Left lung (tissue), 10 donors: ENCODE results near the gene SYK. TPM values are rescaled to one million over a fixed set of nuclear protein-coding genes. Genes with fewer than 3 reads are reported as not detected.

Source experiments
- ATAC-seq: fragments of 200-7000 bp; cut with Tn5 transposase; one replicate; pipeline ENCODE4 v1.9.1; 2020; ENCODE audit warnings: moderate library complexity
- DNase-seq, 4 donors: peaks; one replicate each; pipeline ENCODE4 v3.0.0-alpha.2; 2013 to 2020
- H3K27ac ChIP-seq, 2 donors: fragments of 200-600 bp; sonication (generic) in 1 of 2; one replicate each; pipeline versions ENCODE4 v1.5.0 to v1.8.0; 2020 to 2021
- H3K27me3 ChIP-seq, 2 donors: fragments of 200-600 bp; sonication (generic) in 1 of 2; one replicate each; pipeline versions ENCODE4 v1.5.0 to v1.8.0; 2020 to 2021
- H3K36me3 ChIP-seq, 2 donors: fragments of 200-600 bp; sonication (generic) in 1 of 2; one replicate each; pipeline versions ENCODE4 v1.5.0 to v1.8.0; 2020 to 2021
- H3K4me1 ChIP-seq, 2 donors: fragments of 200-600 bp; one replicate each; pipeline ENCODE4 v1.8.0; 2021
- H3K4me3 ChIP-seq, 2 donors: fragments of 200-600 bp; sonication (generic) in 1 of 2; one replicate each; pipeline versions ENCODE4 v1.5.0 to v1.8.0; 2020 to 2021; ENCODE audit warnings: mild to moderate bottlenecking in 1 of 2
- H3K9me3 ChIP-seq, 2 donors: fragments of 200-600 bp; sonication (generic) in 1 of 2; one replicate each; pipeline versions ENCODE4 v1.5.0 to v1.8.0; 2020 to 2021
- intact Hi-C, 2 donors: fragments of 100-400 bp; cut with DNase I; formaldehyde crosslinking; loops; one replicate each; pipeline versions ENCODE4 v1.11.2 to v1.14.2; 2022
- polyA plus RNA-seq, 6 donors: library from polyadenylated mRNA; unstranded; fragments of 120-200 nt; gene quantifications; one replicate each; pipeline ENCODE4 v1.2.1, GENCODE V29; 2013; ENCODE audit not compliant: insufficient read length in 6 of 6
- total RNA-seq, 2 donors: library from RNA; stranded (reverse); fragmentation: NEBNext Ultra II Directional; extraction: Animal tissue kit (Norgen Biotek cat#: 25700); gene quantifications; one replicate each; pipeline ENCODE4 v1.2.1, GENCODE V29; 2021
- TF ChIP-seq, protein P1 (sequence below), 2 donors: fragments of 200-600 bp; sonication (generic) in 1 of 2; IDR thresholded peaks; one replicate each; pipeline versions ENCODE4 v1.5.0 to v1.8.0; 2021; ENCODE audit warnings: antibody characterized with exemption in 2 of 2
- donor health status: DM: no; HTN: yes; CAD: no.
- donor health status: DM: no; HTN: no; CAD: no.

SYK gene
- total and polyA plus RNA-seq, 8 donors: 16.0 to 91.8 (median 19.6) TPM

DNA sequence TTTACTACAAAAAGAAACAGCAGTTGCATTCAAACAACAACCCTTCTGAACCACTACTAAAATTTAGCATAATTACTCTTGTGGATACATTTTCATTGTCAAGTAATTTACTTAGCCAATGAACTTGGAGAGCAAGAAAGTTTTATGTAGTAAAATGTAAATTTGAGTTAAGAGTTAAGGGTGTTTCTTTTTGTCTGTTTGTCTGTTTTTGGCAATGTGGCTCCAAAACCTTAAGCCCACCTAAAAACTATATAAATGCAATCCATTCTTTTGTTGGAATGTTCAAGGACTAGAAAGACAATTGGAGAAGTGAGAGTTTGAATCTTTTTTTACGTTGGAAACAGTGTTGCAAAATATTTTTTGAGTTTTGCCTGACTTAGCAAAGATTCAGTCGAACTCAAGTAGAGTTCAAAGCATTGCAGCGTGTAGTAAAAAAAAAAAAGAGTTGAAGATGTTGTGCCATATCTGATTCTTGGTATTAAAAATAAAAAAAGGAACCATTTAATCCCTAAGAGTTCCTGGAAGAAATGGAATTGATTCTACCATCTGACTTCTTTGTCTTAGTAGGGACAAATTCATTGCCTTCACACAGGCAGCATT, 867 bp downstream of the SYK start:
- no peak for ATAC-seq
- intact Hi-C loops: no loop called here

DNA sequence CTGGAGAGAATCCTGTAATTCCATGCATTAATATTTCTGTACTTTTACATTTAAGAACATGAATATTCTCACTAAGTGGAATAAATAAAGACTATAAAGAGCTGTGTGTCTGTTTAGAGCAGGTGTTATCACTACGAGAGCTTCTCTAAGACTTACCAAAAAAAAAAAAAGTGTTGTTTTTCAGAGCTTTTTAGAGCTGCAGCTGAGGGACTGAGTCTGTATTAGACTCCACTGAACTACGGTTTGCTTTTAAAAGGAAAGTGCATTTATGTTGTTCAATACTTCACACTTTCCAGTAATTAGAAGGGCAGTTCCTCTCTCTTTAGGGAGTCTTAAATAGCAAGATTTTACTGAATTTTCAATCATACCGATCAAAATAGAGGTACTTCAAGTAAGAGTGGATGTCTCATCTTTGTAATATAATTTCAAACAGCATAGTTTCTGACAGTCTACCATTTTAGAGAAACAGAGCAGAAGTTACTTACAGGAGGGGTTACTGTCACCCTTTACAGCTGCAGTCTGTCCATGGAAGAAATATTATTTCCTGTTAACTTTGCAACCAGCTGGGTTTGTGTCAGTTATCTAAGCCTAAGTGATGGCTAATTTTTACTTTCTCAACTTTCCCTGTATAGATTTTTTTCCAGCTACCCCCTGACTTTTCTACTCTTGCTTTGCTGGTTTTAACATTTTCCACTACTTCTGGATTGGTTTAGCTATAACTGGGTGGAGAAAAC, 2.4 kb downstream of the SYK start:
- TF ChIP-seq, protein P1, sequence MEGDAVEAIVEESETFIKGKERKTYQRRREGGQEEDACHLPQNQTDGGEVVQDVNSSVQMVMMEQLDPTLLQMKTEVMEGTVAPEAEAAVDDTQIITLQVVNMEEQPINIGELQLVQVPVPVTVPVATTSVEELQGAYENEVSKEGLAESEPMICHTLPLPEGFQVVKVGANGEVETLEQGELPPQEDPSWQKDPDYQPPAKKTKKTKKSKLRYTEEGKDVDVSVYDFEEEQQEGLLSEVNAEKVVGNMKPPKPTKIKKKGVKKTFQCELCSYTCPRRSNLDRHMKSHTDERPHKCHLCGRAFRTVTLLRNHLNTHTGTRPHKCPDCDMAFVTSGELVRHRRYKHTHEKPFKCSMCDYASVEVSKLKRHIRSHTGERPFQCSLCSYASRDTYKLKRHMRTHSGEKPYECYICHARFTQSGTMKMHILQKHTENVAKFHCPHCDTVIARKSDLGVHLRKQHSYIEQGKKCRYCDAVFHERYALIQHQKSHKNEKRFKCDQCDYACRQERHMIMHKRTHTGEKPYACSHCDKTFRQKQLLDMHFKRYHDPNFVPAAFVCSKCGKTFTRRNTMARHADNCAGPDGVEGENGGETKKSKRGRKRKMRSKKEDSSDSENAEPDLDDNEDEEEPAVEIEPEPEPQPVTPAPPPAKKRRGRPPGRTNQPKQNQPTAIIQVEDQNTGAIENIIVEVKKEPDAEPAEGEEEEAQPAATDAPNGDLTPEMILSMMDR (IDR thresholded peaks at IDR 0.05): no peak
- ATAC-seq (no peak), DNase-seq (no peak)
- H3K27ac ChIP-seq: peak overlapping the region in 1 of 2 donors; percentile 97
- no peaks in the 10 kb centered on the region for H3K9me3 ChIP-seq
- intact Hi-C loops: no loop called here
- H3K4me3 ChIP-seq: peak overlapping the region in 1 of 2 donors; percentile 71
- H3K4me1 ChIP-seq: peaks cover 0 to 72% of the 10 kb centered on the region in 2 donors
- H3K27me3 ChIP-seq: peaks cover 22 to 40% of the 10 kb centered on the region in 2 donors
- H3K36me3 ChIP-seq: peaks cover 0 to 9% of the 10 kb centered on the region in 2 donors

More for the DNA sequence above, 867 bp downstream of the SYK start:
- Histone ChIP-seq H3K27me3 (peaks cover 22 to 34% of the 10 kb centered on the region in 2 donors), H3K4me3 (peak overlapping the region; percentile 41 to 71), H3K9me3 (no peaks in the 10 kb centered on the region), H3K36me3 (peaks cover 0 to 7% of the 10 kb centered on the region in 2 donors), H3K4me1 (peaks cover 0 to 65% of the 10 kb centered on the region in 2 donors), H3K27ac (peak overlapping the region; percentile 78 to 97)
- no peak for DNase-seq
- TF ChIP-seq, protein P1 (IDR thresholded peaks at IDR 0.05): no peak

DNA sequence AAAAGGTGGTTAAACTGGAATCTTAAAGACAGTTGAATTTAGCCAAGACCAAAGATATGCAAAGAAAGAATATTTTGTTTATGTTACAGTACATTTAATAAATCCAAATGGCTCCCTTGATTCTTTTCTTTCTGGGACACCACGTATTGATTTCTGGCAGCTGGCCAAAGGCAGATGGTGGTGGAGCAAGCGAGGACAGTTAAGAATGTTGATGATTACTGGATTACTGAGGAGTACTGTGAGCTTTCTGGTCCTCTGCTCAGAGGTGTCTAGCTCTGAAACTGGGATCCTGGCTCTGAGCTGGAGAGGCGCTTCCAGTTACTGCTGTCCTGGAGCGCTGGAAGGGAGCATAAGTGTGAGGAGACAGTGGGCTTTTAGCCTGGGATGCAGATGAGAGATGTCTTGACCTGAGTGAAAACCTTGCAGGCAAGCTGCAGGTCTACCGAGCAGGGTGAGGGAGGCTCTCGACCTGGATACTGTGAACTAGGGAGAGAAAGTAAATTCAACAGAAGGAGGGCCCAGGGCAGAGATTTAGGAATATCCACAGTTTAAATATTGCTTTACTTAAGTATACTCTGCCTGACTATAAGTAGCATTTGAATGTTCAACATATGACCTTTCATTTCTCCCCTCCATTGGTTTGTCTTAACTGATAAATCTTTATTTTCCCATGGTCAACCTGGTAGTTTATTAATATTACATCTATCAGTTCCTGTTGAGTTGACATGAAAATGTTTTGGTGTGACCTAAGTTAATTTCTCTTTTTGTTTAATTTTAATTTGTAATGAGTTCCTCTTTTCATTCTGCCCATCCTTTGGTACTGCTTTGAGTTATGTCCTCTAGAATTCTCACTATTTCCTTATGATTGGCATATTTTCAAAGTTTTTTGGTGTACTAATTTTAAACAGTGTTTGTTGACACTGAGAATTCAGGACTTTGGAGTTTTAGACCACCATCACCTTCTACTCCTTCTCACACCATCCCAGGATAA, 3.7 kb downstream of the SYK start:
- TF ChIP-seq, protein P1 (IDR thresholded peaks at IDR 0.05): no peak
- peak overlapping the region in 1 of 2 donors; percentile 97 for H3K27ac ChIP-seq
- ATAC-seq: no peak
- H3K36me3 ChIP-seq: peaks cover 0 to 9% of the 10 kb centered on the region in 2 donors
- H3K9me3 ChIP-seq: no peaks in the 10 kb centered on the region
- H3K27me3 ChIP-seq: peaks cover 22 to 33% of the 10 kb centered on the region in 2 donors
- intact Hi-C loops: no loop called here
- H3K4me3 ChIP-seq: peak overlapping the region in 1 of 2 donors; percentile 71
- H3K4me1 ChIP-seq: peaks cover 0 to 69% of the 10 kb centered on the region in 2 donors
- no peak for DNase-seq

DNA sequence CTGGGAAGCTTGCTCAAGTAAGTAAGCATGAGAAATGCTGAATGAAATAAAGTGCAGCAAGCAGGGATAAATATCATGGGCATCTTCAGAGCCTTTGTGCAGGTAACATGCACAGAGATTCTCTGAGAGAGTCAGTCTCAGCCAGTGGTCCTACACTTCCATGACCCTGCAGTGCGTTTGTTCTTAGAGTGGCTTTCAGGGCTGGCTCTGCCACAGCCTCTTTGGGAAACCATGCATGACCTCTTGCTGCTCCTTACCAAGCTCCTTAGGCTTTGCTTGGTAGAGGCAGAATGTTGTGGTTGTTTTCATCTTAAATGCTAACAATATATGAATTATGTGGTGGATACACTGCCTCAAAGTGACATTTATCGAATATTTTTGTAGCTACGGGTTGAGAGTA, 5.4 kb downstream of the SYK start:
- Histone ChIP-seq H3K27me3 (peaks cover 7 to 16% of the 10 kb centered on the region in 2 donors), H3K9me3 (no peaks in the 10 kb centered on the region), H3K4me1 (peaks cover 0 to 60% of the 10 kb centered on the region in 2 donors), H3K36me3 (peaks cover 0 to 9% of the 10 kb centered on the region in 2 donors), H3K27ac (no peak overlapping the region), H3K4me3 (no peak overlapping the region)
- TF ChIP-seq, protein P1 (IDR thresholded peaks at IDR 0.05): no peak
- ATAC-seq (no peak), DNase-seq (no peak)
- intact Hi-C loops: no loop called here
